ENCODE data around the gene MLPH.

MLPH gene

DNA sequence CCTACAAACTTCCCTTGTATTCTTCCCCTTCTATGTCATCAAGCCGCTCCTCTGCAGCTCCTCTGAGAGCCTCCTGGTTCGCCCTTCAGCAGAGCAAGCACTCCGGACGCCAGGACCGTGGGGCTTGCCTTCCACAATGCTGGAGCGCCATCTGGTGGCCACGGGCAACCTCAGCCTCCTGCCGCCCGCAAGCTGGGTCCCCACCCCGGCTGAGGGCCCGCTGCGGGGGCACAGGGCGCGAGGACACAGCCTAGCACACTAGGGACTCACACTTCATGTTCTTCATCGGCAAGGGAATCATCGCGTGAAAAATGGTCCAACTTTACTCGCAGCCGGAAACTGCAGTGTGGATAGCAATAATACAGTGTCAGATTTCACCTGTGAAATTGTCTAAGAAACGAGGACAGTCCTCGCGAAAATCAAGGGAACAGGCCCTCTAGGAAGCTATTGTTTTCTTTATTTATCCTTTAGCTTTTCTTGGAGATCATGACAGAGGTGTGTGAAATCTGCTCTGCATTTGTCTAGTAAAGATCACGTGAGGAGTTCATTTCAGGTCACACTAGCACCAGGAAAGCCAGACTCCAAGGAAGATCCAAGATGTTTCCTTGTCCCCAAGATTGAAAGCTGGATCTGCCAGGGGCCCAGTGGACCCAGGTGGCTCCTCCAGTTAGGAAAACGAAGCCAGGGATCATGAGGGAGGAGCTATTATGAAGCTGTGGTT is 85.1 kb downstream of the MLPH start:
- DNase-seq = peak; percentile 78

DNA sequence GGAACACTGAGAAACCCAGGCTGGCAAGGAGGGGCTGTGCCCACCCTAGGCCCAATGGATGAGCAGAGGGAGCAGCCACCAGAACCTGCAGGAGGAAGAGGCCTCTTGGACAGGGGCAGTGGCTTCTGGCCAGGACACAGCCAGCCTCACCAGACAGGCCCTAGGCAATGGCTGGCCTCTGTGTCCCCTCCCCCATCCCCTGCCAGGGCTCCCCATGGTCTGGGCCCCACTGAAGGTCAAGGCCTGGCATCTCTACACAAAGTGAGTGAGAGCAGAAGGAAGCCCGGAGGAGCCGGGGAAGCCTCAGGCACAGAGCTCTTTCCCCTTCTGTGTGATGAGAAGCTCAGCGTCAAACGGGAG is 85.7 kb downstream of the MLPH start:
- DNase-seq = no peak

DNA sequence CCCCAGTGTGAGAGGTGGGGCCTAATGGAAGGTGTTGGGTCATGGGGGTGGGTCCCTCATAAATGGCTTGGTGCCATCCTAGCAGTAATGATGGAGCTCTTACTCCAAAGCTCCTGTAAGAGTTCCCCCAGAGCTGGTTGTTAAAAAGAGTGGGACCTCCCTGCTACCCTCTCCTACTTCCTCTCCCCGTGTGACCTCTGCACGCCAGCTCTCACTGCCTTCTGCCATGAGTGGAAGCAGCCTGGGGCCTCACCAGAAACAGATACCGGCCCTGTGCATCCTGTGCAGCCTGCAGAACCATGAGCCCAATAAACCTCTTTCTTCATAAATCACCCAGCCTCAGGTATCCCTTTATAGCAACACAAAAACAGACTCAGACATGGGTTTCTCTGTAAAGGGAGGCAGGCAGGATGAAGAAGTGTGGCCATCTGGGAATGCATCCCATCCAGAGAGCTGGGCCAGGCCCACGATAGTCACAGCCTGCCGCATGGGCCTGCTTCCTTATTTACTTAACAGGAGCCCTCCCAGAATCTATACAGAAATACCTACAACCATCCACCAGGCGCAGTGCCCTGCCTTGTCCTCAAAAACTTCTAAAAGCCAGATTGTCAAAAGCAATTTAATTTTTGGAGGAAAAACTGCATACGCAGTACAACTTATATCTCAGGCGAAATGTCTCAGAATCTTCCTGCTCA is 86.8 kb downstream of the MLPH start:
- no peak for DNase-seq

DNA sequence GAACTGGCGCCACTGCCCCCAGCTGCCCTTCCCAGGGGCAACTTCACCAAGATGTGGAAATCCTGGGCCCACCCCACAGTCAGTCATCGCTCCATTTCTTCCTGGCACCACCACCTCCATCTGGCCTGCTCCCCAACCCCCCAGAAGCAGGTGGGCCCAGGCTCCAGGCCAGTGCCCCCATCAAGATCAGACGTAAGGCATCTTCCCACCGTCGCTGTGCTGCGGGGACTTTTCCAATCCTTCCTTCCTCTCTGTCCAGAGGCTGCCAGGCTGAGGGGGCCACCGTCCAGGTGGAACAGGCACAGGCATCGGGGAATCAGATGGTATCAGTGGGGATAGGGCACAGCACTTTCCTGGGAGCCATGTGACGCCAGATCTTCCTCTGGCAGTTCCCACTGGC is 87.4 kb downstream of the MLPH start:
- DNase-seq = no peak

DNA sequence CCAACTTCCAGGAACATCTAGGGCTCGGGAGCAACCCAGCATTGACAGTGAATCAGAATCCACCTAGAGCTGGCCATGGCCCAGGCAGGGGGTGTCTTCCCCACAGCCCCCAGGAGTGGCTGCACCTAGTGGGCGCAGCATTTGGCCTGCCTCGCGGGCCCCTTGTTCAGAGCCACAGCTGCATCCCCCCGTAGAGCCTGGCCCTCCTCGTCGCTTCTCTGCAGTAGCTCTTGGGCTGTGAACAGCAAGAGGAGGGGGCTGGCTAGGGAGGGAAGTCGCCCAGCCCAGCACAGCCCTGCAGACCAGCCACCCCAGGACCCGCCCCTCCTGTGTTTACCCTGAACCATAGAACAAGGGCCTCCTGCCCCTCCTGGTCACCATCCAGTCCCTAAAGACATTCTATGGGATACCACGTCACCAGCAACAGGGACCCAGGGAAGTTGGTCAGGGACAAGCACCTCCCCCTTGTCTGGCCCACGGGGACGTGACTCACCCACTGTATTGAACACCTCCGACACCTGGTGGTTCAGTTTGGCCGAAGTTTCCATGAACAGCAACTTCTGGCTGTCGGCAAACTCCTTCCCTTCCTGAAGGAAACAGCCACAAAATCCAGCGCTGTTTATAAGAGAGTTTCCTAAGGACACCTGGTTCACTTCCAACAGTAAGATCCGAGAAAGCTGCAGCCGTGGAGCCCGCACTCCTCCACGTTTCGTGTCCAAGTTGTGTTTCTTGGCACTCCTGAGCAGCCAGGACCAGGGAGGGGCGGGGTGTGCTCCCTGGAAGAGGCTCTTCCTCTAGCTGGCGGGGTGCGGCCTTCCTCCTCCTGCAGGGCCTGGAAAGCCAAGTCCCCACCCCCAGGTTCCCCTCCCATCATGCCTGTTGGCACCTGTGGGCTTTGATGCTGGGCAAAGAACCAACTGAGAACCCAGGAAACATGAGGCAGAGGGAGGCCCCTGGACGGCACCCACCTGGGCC is 88.1 kb downstream of the MLPH start:
- DNase-seq = no peak

DNA sequence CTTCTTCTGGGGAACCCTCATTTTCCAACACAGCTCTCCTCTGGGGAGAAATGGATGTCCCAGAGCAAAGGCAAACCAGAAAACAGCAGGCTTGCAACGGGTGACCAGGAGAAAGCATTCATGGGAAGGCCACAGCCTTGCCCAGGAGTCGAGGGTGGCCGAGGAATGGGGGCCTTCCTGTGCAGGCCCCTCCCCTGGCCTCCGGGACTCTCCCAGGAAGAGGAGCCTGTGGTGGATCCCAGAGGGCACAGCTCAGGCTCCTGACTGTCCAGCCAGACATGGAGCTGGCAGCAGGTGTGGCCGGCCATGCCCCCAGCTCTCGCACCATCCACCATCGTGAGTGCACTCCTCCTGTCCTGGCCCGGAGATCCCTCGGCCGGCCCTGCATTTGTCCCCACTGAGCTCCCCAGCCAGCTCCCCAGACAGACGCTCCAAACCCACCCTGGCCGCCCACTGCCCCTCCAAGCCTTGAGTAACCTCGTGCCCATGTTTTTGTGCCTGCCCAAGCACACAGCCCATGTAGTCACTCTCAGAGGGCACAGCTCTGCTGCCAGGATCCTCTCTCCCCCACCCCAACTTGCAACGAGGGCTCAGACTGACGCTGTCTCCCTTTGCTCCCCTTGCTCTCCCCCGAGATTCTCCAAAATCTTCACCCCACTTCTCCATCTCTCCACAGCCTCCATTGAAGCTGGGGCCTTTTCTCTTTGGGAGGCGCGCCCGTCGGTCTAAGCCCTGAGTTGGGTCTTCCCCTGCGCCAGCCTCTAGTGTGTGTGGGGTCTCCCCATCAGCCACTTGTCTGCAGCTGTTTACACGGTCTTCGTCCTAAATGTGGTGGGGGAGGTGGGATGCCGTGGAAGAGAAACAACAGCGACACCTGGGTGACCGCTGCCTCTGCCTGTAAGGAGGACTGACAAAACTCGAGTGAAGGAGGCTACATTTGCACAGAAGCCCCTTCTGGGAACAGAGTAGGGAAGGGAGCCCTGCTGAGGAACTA is 89.1 kb downstream of the MLPH start:
- no peak for DNase-seq

DNA sequence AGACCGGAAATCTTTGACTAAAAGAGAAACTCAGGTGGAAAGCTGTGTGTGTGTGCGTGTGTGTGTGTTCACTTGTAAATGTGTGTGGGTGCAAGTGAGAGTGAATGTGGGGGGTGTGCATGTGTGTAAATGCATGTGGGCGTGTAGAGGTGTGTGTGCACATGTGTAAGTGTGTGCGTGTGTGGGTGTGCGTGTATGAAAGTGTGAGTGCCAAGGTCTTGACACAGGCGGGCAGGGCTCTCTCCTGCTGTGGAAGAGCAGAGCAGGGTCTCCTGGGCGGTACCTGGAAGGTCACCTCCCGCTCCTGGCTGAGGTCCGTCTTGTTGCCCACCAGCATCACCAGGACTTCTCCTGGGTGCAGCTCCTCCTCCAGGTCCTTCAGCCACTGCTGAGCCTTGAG is 89.9 kb downstream of the MLPH start:
- no peak for DNase-seq

DNA sequence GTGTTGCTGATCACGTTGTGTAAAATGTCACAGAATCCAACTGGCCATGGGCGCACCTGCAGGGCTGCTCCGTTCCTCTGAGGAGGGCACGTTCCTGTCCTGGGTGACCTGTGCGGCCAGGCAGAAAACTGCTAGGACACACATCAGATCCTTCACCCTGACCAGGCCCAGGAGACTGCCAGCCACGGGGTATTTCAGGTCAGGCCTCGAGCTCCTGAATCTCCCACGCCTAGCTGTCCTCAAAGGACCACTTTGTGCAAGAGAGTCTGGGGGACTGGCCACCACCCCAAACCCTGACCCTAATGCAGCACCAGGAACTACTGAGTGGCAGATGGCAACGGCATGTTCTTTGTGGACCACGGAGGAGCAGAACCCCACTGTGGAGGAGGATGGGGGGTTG is 90.4 kb downstream of the MLPH start:
- DNase-seq = no peak

DNA sequence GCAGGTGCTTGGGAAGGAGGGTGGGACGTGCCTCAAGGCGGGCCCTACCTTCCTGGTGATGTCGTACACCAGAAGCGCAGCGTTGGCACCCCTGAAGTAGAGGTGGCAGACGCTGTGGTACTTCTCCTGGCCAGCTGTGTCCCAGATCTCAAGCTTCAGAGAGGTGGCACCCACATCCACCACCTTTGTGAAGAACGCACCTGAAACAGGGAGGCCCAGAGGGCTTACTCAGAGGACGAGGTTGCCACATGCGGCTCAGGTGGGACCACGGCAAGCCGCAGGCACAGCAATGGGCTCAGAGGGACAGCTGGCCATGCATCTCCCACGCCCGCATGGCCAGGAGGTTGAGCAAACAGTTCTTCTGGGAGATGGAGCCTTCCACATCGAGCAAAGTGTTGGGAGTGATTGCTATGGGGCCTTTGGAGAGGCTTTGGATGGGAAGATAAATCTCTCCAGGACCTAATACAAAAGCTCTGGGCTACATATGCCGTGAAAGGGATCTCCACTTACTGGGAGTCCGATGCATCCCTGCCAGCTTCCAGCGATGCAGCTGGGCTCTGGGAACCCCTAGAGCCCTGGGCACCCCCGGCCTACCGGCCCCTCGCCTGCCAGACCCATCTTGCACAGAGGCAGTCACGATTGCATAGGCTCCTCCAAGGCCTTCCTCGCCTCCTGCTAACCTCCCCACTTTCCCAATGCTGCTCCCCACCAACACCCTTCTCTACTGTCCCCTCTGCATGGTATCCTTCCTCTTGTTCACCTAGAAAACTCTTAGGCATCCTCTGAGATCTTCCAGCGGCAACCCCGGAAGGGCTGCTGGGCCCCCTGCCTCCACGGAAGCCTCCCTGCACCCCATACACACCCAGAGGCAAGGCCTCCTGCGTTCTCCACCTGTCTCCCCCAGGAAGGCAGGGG is 91.2 kb downstream of the MLPH start:
- no peak for DNase-seq

DNA sequence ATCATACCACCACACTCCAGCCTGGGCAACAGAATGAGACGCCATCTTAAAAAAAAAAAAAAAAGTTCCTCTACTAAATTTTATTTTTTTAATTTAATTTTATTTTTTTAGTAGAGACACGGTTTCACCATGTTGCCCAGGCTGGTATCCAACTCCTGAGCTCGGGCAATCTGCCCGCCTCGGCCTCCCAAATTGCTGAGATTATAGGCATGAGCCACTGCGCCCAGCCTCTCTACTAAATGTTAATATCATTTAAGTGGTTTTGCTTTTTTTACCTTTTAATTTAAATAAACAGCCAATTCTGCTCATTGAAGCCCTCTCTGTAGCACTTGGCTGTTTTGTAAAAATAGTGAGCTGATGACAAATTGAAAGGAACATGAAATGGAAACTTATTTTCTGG is 94.3 kb downstream of the MLPH start:
- no peak for DNase-seq

DNA sequence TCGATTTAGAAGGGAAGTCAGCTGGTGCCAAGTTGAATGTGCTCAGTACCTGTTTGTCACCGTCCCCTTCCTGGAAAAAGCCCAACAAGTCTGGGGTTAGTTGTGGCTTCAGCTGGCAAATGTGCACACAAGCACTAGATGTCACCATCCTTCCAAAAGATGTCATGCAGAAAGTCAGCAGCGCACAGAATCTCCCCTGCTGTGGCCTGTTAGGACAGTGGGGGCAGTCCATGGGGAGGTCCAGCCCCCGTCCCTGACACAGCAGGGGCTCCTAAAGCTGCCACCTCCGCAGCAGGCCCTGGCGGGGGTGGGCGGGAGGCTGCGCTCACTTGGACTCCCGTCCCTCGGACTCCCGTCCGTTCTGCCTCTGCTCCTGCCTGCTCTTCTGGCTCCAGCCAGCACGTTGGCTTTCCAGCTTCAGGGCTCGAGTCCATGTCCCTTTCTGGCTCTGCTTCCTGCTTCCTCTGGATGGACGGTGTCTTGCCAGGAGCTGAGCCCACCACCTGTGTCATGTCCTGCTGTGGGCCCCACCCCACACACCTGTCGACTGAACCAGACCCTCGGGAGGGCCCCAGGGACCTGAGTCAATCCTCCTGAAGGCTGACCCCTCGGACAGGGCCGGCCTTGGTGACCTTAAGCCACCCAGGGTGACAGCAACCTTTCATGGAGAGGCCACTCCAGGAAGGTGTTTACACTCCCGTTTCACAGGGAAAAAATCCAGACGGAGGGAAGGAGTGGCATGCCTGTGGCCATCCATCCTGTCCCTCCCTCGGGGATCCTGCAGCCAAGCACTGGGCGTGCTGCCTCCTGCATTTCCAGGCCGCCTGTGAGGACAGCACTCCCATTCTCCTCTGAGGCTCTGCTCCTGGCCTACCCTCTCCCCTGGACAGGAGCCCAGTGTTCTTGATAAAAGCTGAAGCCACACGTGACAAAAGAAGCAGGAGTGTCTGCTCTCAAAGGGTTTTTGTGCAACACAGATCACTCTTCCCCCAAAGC is 95.0 kb downstream of the MLPH start:
- peak; percentile 52 for DNase-seq

DNA sequence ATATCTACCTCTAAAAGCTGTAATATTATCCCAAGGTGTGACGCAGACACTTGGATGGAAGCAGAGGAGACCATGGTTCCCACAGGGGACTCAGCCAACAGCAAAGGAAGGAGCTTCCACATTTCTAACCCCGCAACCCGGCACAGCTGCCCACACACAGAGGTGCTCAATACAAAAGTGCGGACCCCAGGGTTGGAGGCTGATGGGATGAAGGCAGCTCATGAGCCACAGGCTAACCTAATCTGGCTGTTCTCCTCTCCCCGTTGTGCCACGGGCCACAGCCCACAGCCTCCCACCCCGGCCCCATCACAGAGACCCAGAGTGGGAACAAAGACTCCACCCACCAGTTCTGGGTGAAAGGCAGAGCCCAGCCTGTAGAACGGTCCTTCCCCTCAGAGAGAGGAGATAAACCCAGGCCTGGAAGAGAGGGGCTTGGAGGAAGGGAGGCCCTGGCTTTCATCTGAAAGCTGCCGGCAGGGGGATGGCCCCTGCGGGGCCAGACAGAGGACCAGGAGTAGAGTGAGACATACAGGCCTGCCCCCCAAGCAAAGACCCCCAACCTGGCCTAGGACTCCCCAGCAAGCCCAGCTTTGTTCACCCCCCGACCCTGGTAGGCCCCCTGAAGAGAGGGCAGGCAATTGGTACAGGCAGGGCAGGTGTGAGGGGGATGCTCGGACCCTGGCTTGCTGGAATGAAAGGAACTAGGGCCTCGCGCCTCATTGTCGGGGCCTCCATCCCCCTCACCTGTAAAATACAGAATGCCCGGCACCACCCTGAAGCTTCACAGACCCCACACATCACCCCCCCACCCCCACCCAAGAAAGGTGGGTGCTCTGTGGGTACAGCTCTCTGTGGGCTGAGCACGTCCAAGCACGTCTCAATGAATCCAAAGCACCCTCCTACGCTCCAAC is 96.6 kb downstream of the MLPH start:
- no peak for DNase-seq

DNA sequence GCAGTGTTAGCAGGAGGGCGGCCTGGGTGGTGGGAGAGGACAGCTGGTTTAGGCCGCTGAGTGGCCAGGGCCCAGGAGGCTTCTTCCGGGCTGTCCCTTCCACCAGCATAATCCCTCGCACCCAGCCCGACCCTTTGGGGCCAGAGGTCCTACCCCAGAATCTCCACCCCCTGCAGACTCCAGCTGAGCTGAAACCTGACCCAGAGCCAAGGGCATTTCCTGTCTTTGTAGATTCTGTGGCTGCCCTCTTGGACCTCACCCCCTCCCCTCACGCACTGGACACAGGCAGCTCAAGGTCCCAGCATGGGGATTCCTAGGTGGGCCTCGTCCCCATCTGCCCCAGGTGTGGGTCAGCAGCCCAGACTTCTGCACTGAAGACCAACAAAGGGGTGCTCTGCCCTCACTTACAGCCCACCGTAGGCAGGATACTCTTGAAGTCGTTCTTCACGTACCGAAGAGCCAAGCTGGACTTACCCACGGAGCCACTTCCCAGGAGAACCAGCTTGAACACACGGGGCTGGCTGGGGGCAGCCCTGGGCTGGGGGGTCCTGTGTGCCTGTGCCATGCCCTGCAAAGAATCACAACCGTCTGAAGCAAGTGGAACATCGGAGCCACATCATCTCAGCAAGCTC is 98.7 kb downstream of the MLPH start:
- no peak for DNase-seq

DNA sequence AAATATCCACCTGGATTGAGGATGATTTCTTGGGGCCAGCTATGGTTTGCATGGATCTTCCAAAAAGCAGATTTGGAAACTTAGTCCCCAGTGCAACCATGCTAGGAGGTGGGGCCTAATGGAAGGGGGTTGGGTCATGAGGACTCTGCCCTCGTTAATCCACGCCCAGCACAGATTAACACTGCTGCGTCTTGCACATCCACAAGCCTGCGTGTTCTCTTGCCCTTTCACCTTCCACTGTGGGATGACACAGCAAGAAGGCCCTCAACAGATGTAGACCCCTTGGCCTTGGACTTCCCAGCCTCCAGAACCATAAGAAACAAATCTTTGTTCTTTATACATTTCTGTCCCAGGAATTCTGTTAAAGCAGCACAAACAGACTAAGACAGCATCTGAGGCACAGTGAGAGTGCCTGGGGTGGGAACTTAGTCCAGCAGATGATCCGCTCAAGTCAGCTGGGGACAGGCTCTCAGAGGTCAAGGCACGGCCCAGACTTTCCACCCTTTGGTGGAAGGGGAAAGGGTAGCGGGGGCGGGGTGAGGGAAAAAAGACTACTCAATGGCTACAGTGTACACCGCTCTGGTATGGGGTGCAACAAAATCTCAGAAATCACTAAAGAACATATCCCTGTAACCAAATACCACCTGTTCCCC is 101.1 kb downstream of the MLPH start:
- DNase-seq = no peak

DNA sequence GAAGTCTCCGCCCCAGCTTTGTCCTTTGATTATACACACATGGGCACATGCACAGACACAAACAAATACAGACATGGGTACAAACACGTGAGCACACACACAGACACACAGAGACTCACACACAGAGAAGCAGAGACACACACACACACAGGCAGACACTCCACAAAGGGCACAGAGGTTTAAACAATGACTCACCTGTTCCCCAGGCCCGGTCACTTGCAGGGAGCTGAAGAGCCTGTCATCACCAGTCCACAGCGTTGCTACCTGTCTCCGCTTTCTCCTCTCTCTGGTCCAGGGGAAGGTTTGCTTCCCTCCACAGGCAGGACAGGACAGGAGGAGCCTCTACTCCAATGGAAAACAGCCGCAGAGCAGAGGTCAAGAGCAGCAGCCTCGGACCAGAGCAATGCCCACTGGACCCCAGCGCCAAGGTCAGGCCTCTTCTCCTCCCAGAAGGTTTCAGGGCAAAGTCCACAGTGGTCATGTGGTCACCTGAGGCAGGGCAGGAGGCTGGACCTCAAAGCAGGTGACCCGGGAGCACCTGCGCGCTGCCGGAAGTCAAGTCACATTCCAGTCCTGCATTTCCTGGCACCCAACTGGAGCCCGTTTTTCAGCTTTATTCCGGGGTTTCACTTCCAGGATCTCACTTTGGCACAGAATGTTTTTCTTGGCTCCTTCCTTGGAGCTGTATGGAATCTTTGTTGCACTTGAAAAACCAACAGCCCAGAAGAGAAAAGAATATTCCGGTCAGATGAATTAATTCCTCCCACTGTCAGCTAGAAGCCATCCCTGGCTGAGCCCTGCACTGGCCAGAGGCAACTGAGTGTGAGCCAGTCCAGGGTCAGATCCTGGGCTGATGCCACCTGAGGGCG is 103.5 kb downstream of the MLPH start, which contains the start of gene RAB17:
TSS of gene RAB17 (minus strand) at position 463 of the 869 bp plus-strand sequence. CDS start 4,580 bp downstream, outside the sequence.
- DNase-seq = no peak

DNA sequence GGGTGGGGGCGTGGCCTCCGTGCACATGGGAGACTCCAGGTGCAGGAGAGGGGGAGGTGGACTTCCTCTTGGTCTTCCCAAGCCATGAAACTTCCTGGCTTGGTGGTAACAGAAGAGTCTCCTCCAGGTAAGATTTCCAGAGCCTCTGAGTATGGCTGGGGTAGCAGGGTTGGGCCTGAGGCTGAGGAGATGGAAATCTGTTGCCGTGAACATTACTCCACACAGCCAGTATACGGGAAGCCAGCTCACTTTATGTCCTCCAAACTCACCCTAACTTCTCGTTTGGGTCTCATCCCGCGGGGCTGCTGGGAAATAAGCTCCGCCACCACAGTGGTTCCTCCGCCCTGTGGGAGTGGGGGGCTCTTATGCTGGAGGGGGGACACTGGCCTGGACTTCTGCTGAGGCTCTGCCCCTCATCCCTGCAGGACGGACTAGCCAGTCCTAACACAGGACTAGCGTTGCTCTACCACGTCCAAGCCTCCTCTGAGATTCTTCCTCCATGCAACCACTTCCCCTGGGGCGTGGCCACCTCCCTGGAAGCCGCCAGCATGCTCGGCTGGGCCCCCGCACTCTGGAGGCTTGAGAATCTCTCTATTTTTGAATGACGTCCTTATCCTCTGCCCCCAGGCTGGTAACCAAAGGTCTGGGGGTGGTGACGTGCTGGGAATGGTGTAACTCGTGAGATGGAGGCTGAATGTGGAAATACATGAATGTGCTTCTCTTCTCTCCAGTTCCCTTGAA is 104.3 kb downstream of the MLPH start:
- no peak for DNase-seq
